HG03064 (cell line): ENCODE data around the gene NAT10.
A peak's percentile ranks its signal among the peaks of the same experiment; 100 is the strongest.

Experiments used
- ATAC-seq: cut with Tn5 transposase; IDR thresholded peaks from one replicate; pipeline ENCODE4 v1.9.1; 2021; ENCODE audit warnings: low read depth; ENCODE audit not compliant: unreplicated experiment

The NAT10 gene

GRCh38 chr11:34104680-34105078, 750 bp upstream of the NAT10 start:
- ATAC-seq, result no peak

GRCh38 chr11:34105957-34106504, 602 bp downstream of the NAT10 start:
- ATAC-seq, result peak; percentile 3

GRCh38 chr11:34111722-34112270, 6.4 kb downstream of the NAT10 start:
- ATAC-seq, result no peak

GRCh38 chr11:34114014-34114413, 8.6 kb downstream of the NAT10 start:
- no peak for ATAC-seq

GRCh38 chr11:34114471-34114870, 9.0 kb downstream of the NAT10 start:
- no peak for ATAC-seq

- ATAC-seq, result no peak
Measured at GRCh38 chr11:34120651-34121050, 15.2 kb downstream of the NAT10 start.

GRCh38 chr11:34124885-34125668, 19.6 kb downstream of the NAT10 start:
- no peak for ATAC-seq

GRCh38 chr11:34126959-34127848, 21.8 kb downstream of the NAT10 start:
- ATAC-seq, result no peak

GRCh38 chr11:34128824-34129223, 23.4 kb downstream of the NAT10 start:
- ATAC-seq, result no peak

GRCh38 chr11:34132261-34132965, 27.0 kb downstream of the NAT10 start:
- ATAC-seq, result no peak

GRCh38 chr11:34134765-34135164, 29.3 kb downstream of the NAT10 start:
- ATAC-seq, result no peak

GRCh38 chr11:34135439-34135838, 30.0 kb downstream of the NAT10 start:
- no peak for ATAC-seq

GRCh38 chr11:34136420-34136819, 31.0 kb downstream of the NAT10 start:
- ATAC-seq, result no peak

GRCh38 chr11:34139346-34139745, 33.9 kb downstream of the NAT10 start:
- ATAC-seq, result no peak

- ATAC-seq, result no peak
Measured at GRCh38 chr11:34140149-34140548, 34.7 kb downstream of the NAT10 start.

GRCh38 chr11:34143048-34143447, 37.6 kb downstream of the NAT10 start:
- no peak for ATAC-seq

- ATAC-seq, result peak; percentile 53
Measured at GRCh38 chr11:34145073-34145472, 39.6 kb downstream of the NAT10 start.

- peak; percentile 52 for ATAC-seq
Measured at GRCh38 chr11:34145847-34146381, 40.5 kb downstream of the NAT10 start.

GRCh38 chr11:34146411-34146810, 41.0 kb downstream of the NAT10 start:
- ATAC-seq, result no peak

GRCh38 chr11:34146866-34147265, 41.4 kb downstream of the NAT10 start:
- ATAC-seq, result no peak
